HG03432 (cell line): ENCODE data around the gene CLPX.
"Not testable (repeated sequence)": the region's sequence is repeated elsewhere in the genome, so short reads cannot be mapped to it uniquely, and the experiment has no call there.

Experiments used
- ATAC-seq: cut with Tn5 transposase; IDR thresholded peaks from one replicate; pipeline ENCODE4 v1.9.1; 2021; ENCODE audit warnings: mild to moderate bottlenecking, moderate library complexity; ENCODE audit not compliant: unreplicated experiment

The CLPX gene

GRCh38 chr15:65105038-65105437 lies 80.1 kb downstream of the CLPX start:
- no peak for ATAC-seq

- ATAC-seq, result no peak
Observed at GRCh38 chr15:65102912-65103311, 82.2 kb downstream of the CLPX start.

- ATAC-seq, result no peak
Observed at GRCh38 chr15:65101891-65102708, 83.0 kb downstream of the CLPX start.

GRCh38 chr15:65101411-65101890 lies 83.7 kb downstream of the CLPX start:
- ATAC-seq, result no peak

DNA sequence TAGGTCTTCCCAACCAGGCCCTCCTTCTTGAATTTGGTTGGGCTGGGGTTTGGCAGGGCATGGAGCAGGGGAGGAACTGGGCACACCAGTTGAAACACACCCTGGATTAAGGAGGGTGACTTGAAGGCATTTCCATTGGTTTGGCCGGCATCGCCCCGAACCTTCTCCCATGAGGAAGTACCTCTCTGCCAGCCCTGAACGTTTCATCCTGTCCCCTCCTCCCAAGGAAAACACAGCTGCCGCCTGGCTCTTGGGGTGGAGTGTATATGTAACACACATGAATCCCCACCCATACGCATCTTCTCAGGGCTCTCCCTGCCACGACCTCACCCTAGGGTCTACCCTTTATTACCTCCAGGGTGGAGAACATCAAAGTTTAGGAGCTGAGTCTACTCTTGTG lies 84.7 kb downstream of the CLPX start:
- ATAC-seq, result no peak

DNA sequence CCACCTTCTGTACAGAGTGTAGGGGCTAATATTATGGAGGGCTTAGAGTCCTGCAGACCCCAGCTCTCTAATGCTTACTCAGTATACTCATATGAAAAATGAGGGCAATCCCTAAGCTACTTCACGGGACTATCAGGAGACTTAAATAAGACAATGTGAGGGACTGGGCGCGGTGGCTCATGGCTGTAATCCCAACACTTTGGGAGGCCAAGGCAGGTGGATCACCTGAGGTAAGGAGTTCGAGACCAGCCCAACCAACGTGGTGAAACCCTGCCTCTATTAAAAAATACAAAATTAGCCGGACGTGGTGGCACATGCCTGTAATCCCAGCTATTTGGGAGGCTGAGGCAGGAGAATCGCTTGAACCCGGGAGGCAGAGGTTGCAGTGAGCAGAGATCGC lies 85.3 kb downstream of the CLPX start:
- not testable (repeated sequence) for ATAC-seq

- no peak for ATAC-seq
Observed at GRCh38 chr15:65099336-65099735, 85.8 kb downstream of the CLPX start.
